ENCODE measurements around the gene TLCD5. TPM values are rescaled to one million over a fixed set of nuclear protein-coding genes. Genes with fewer than 3 reads are reported as not detected.

The TLCD5 gene
- total RNA-seq, 1 experiment from 2014 or later, result 7.1 TPM

DNA sequence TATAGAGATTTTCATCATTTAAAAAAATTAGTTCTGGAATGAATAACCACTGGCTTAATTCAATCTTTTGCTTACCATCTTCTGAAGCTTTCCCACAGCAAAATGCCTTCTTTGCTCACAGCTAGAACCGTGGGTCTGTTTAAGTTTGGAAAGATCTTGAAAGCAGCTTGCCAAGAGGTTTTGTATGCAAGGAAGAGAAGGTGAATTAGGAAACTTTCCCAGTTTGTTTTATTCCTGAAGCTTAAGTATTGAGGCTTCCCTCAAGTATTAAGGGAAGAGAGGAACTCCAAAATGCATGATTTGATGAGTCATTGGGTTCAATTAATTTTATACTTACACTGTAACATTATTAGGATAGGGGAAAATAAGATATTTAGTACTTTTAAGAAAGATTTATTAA, 9.2 kb downstream of the TLCD5 start:
- Histone ChIP-seq H2BK120ac (ENCODE audit: low read depth, low read length, poor library complexity, severe bottlenecking) (no peak overlapping the region), H3K4ac (ENCODE audit: low read depth, low read length) (no peak overlapping the region), H3K56ac (ENCODE audit: insufficient read length, low read depth, low read length) (no peak overlapping the region), H3K79me2 (ENCODE audit: insufficient read depth, low read length) (peaks cover 4% of the 10 kb centered on the region), H3K14ac (ENCODE audit: insufficient read depth, low read length) (no peak overlapping the region), H3K9ac (ENCODE audit: extremely low read depth, insufficient read length, low read length) (no peak overlapping the region), H3K18ac (ENCODE audit: insufficient read length, low read depth, low read length) (no peak overlapping the region), H2BK12ac (ENCODE audit: insufficient read length, low read depth, low read length) (no peak overlapping the region), H3T11ph (ENCODE audit: low read length) (no peak overlapping the region), H3K4me2 (ENCODE audit: insufficient read depth, insufficient read length, low read length) (no peak overlapping the region), H2BK15ac (ENCODE audit: low read depth, low read length) (no peak overlapping the region), H3K4me1 (ENCODE audit: insufficient read depth, low read length) (0 out of 2 replicates have a peak, but pooled peaks cover under 1% of the 10 kb centered on the region), H3K9me3 (ENCODE audit: control insufficient read depth, low read depth, low read length) (no peaks in the 10 kb centered on the region), H2BK5ac (ENCODE audit: insufficient read length, low read length) (no peak overlapping the region), H3K27me3 (ENCODE audit: insufficient read depth, low read length) (no peaks in the 10 kb centered on the region), H2AFZ (ENCODE audit: low read length) (no peak overlapping the region), H3K23ac (ENCODE audit: insufficient read length, low read depth, low read length) (no peak overlapping the region), H2BK20ac (ENCODE audit: low read depth, low read length, poor library complexity, severe bottlenecking) (no peak overlapping the region), H3K27ac (ENCODE audit: insufficient read length, low read depth, low read length) (no peak overlapping the region), H3K79me1 (ENCODE audit: insufficient read depth, low read depth, low read length, poor library complexity, severe bottlenecking) (no peaks in the 10 kb centered on the region), H4K5ac (ENCODE audit: insufficient read length, low read depth, low read length) (no peak overlapping the region), H2AK5ac (ENCODE audit: insufficient read length, low read length) (no peak overlapping the region), H4K20me1 (ENCODE audit: control insufficient read depth, insufficient read depth, insufficient read length) (no peaks in the 10 kb centered on the region), H3K23me2 (ENCODE audit: insufficient read length, low read depth, low read length, poor library complexity, severe bottlenecking) (peaks cover 17% of the 10 kb centered on the region), H4K8ac (replicated peaks; ENCODE audit: insufficient read length, low read depth, low read length) (no peak overlapping the region), H4K91ac (ENCODE audit: insufficient read length, low read depth, low read length) (no peak overlapping the region)
- WGBS (ENCODE audit: extremely low coverage, insufficient read length, low lambda C conversion rate), result no CpG with 5 or more reads among the region's 1 CpG
- H3K27me3 Mint-ChIP-seq (ENCODE audit: low read depth), result no peaks in the 10 kb centered on the region
- TF ChIP-seq, protein P1, sequence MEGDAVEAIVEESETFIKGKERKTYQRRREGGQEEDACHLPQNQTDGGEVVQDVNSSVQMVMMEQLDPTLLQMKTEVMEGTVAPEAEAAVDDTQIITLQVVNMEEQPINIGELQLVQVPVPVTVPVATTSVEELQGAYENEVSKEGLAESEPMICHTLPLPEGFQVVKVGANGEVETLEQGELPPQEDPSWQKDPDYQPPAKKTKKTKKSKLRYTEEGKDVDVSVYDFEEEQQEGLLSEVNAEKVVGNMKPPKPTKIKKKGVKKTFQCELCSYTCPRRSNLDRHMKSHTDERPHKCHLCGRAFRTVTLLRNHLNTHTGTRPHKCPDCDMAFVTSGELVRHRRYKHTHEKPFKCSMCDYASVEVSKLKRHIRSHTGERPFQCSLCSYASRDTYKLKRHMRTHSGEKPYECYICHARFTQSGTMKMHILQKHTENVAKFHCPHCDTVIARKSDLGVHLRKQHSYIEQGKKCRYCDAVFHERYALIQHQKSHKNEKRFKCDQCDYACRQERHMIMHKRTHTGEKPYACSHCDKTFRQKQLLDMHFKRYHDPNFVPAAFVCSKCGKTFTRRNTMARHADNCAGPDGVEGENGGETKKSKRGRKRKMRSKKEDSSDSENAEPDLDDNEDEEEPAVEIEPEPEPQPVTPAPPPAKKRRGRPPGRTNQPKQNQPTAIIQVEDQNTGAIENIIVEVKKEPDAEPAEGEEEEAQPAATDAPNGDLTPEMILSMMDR (conservative IDR thresholded peaks at IDR 0.05), result no peak
- H3K27ac Mint-ChIP-seq, result no peak overlapping the region
- H3K4me1 Mint-ChIP-seq, result peaks cover 20 to 26% of the 10 kb centered on the region in 2 experiments
- H3K4me3 Mint-ChIP-seq, result no peak overlapping the region
- DNase-seq, result no peak
- peaks cover 3 to 9% (median 8%) of the 10 kb centered on the region in 3 experiments; a peak in 5 of 7 replicates for H3K36me3 Mint-ChIP-seq (ENCODE audit: insufficient read depth in 1 of 3, low read depth in 3 of 3)
- H3K9me3 Mint-ChIP-seq, result no peaks in the 10 kb centered on the region
